ENCODE results near the gene LRRIQ4. TPM values are rescaled to one million over a fixed set of nuclear protein-coding genes. Genes with fewer than 3 reads are reported as not detected.
A peak's percentile ranks its signal among the peaks of the same experiment; 100 is the strongest.

Gene LRRIQ4
- total RNA-seq, 1 experiment from 2014 or later: not detected

- Histone ChIP-seq H3K27ac (ENCODE audit: low read length) (no peak overlapping the region), H3K27me3 (ENCODE audit: control insufficient read depth, insufficient read depth, low read length) (peaks cover 6% of the 10 kb centered on the region), H3K9me3 (ENCODE audit: control insufficient read depth, insufficient read depth, low read depth, low read length) (no peaks in the 10 kb centered on the region), H3K36me3 (ENCODE audit: control insufficient read depth, insufficient read depth, low read length) (no peaks in the 10 kb centered on the region), H3K4me3 (ENCODE audit: low read depth in 2 of 2, low read length in 2 of 2) (no peak overlapping the region), H3K4me1 (ENCODE audit: control insufficient read depth, insufficient read depth, low read length) (no peaks in the 10 kb centered on the region)
- no TSS peak for BruUV-seq (replicated peaks)
- POLR2A ChIA-PET: no interaction called here
- CTCF ChIA-PET: interaction anchor here (0.6 kb wide), 1 partner anchor 87 kb away, joined by 5 read pairs; no protein-coding TSS in a partner anchor
- in situ Hi-C loops (cut with HindIII; ENCODE audit: low pct_unique_long_range_greater_than_20kb, low sequenced_read_pairs) (no loop called here), intact Hi-C loops (cut with micrococcal nuclease; ENCODE audit: unreplicated experiment) (loop anchor here (2.0 to 5.0 kb wide), 2 partner anchors 103 to 174 kb away; partner anchors contain the start of genes GPR160 and SEC62)
- DNase-seq (ENCODE audit: low read depth, low spot score) (peak; percentile 61), ATAC-seq (peak; percentile 82)
- TF ChIP-seq CTCF (IDR thresholded peaks at IDR 0.05): peak; percentile 97
- no peak for TF ChIP-seq POLR2AphosphoS5 (IDR thresholded peaks at IDR 0.05; ENCODE audit: low read depth, low read length)
- no peak for TF ChIP-seq REST (IDR thresholded peaks at IDR 0.05; ENCODE audit: insufficient read depth in 1 of 2, low read depth in 2 of 2, low read length in 1 of 2)
Observed at GRCh38 chr3:169863458-169863899, 50.8 kb downstream of the LRRIQ4 start.

- Histone ChIP-seq H3K36me3 (ENCODE audit: control insufficient read depth, insufficient read depth, low read length) (no peaks in the 10 kb centered on the region), H3K4me3 (ENCODE audit: low read depth in 2 of 2, low read length in 2 of 2) (no peak overlapping the region), H3K27me3 (ENCODE audit: control insufficient read depth, insufficient read depth, low read length) (peaks cover 6% of the 10 kb centered on the region), H3K27ac (ENCODE audit: low read length) (no peak overlapping the region), H3K4me1 (ENCODE audit: control insufficient read depth, insufficient read depth, low read length) (no peaks in the 10 kb centered on the region), H3K9me3 (ENCODE audit: control insufficient read depth, insufficient read depth, low read depth, low read length) (no peaks in the 10 kb centered on the region)
- ChIA-PET POLR2A (no interaction called here), CTCF (interaction anchor here (0.6 kb wide), 1 partner anchor 30 kb away, joined by 4 read pairs; no protein-coding TSS in a partner anchor)
- ATAC-seq (no peak), DNase-seq (ENCODE audit: low read depth, low spot score) (no peak)
- in situ Hi-C loops (cut with HindIII; ENCODE audit: low pct_unique_long_range_greater_than_20kb, low sequenced_read_pairs) (no loop called here), intact Hi-C loops (cut with micrococcal nuclease; ENCODE audit: unreplicated experiment) (loop anchor here (5.0 kb wide), 1 partner anchor 173 kb away; the partner anchor contains the start of gene GPR160)
- TF ChIP-seq POLR2AphosphoS5 (IDR thresholded peaks at IDR 0.05; ENCODE audit: low read depth, low read length): no peak
- TF ChIP-seq SIN3A (IDR thresholded peaks at IDR 0.05; ENCODE audit: borderline replicate concordance, insufficient read depth, low read depth, low read length): no peak
- TF ChIP-seq TCF7L2 (IDR thresholded peaks at IDR 0.05; ENCODE audit: low read depth, low read length): no peak
- TF ChIP-seq REST (IDR thresholded peaks at IDR 0.05; ENCODE audit: insufficient read depth in 1 of 2, low read depth in 2 of 2, low read length in 1 of 2): no peak
- TF ChIP-seq CTCF (IDR thresholded peaks at IDR 0.05): no peak
- no TSS peak for BruUV-seq (replicated peaks)
Observed at GRCh38 chr3:169864270-169864669, 51.6 kb downstream of the LRRIQ4 start.
